WTC11 (cell line): ENCODE data around the gene NECTIN2. TPM values are rescaled to one million over a fixed set of nuclear protein-coding genes. Genes with fewer than 3 reads are reported as not detected.

ENCODE experiments used
- EMX1 ChIP-seq: fragments of 250-450 bp; sonication (Bioruptor Pico); IDR thresholded peaks from 2 replicates; pipeline ENCODE4 v1.8.0; 2021; ENCODE audit warnings: mild to moderate bottlenecking
- FOXP1 ChIP-seq: sonication (generic); formaldehyde crosslinking; IDR thresholded peaks from 2 replicates; pipeline ENCODE4 v1.8.0; 2022; ENCODE audit warnings: missing genetic modification reagents, mild to moderate bottlenecking, moderate library complexity, borderline replicate concordance
- GRHL2 ChIP-seq: fragments of 250-450 bp; sonication (Bioruptor Pico); IDR thresholded peaks from 2 replicates; pipeline ENCODE4 v1.8.0; 2022; ENCODE audit warnings: mild to moderate bottlenecking, moderate library complexity; ENCODE audit not compliant: insufficient replicate concordance, severe bottlenecking
- JUN ChIP-seq: sonication (generic); formaldehyde crosslinking; IDR thresholded peaks from 2 replicates; pipeline ENCODE4 v1.8.0; 2023; ENCODE audit warnings: mild to moderate bottlenecking, missing genetic modification reagents
- NFATC4 ChIP-seq: fragments of 250-450 bp; sonication (Bioruptor Pico); IDR thresholded peaks from 2 replicates; pipeline ENCODE4 v1.9.0; 2021; ENCODE audit warnings: mild to moderate bottlenecking
- NFE2L1 ChIP-seq: sonication (generic); formaldehyde crosslinking; IDR thresholded peaks from 2 replicates; pipeline ENCODE4 v1.8.1; 2023; ENCODE audit warnings: missing genetic modification reagents
- NR2C2 ChIP-seq: sonication (generic); formaldehyde crosslinking; IDR thresholded peaks from 2 replicates; pipeline ENCODE4 v1.8.0; 2022; ENCODE audit warnings: mild to moderate bottlenecking, missing genetic modification reagents
- NR3C1 ChIP-seq: sonication (generic); formaldehyde crosslinking; conservative IDR thresholded peaks from 2 replicates; pipeline ENCODE4 v1.8.1; 2023; ENCODE audit warnings: low read depth, mild to moderate bottlenecking, missing genetic modification reagents
- RELA ChIP-seq: sonication (generic); formaldehyde crosslinking; IDR thresholded peaks from 2 replicates; pipeline ENCODE4 v1.8.1; 2022; ENCODE audit warnings: missing genetic modification reagents, mild to moderate bottlenecking, borderline replicate concordance
- SP1 ChIP-seq: sonication (generic); formaldehyde crosslinking; conservative IDR thresholded peaks from 2 replicates; pipeline ENCODE4 v1.8.1; 2022; ENCODE audit warnings: missing genetic modification reagents
- TCF7 ChIP-seq: sonication (generic); formaldehyde crosslinking; IDR thresholded peaks from 2 replicates; pipeline ENCODE4 v1.8.0; 2022; ENCODE audit warnings: mild to moderate bottlenecking, low read depth, missing genetic modification reagents, moderate library complexity
- TEAD1 ChIP-seq: sonication (generic); formaldehyde crosslinking; IDR thresholded peaks from 2 replicates; pipeline ENCODE4 v1.8.0; 2022; ENCODE audit warnings: mild to moderate bottlenecking, missing genetic modification reagents
- total RNA-seq: library from RNA; stranded (reverse); gene quantifications from 3 replicates; pipeline ENCODE4 v1.2.3, GENCODE V29; 2021
- TF ChIP-seq, protein P1 (sequence below): sonication (generic); formaldehyde crosslinking; IDR thresholded peaks from 2 replicates; pipeline ENCODE4 v1.8.0; 2023; ENCODE audit warnings: mild to moderate bottlenecking, missing genetic modification reagents
- TF ChIP-seq, protein P2 (sequence below): sonication (generic); formaldehyde crosslinking; IDR thresholded peaks from 2 replicates; pipeline ENCODE4 v1.8.0; 2023; ENCODE audit warnings: missing genetic modification reagents, mild to moderate bottlenecking, borderline replicate concordance
- TF ChIP-seq, protein P3 (sequence below): fragments of 250-450 bp; sonication (Bioruptor Pico); IDR thresholded peaks from 2 replicates; pipeline ENCODE4 v1.8.0; 2021; ENCODE audit warnings: mild to moderate bottlenecking
- TF ChIP-seq, protein P4 (sequence below): sonication (generic); formaldehyde crosslinking; IDR thresholded peaks from 2 replicates; pipeline ENCODE4 v1.8.0; 2022; ENCODE audit warnings: mild to moderate bottlenecking, missing genetic modification reagents
- TF ChIP-seq, protein P5 (sequence below): sonication (generic); formaldehyde crosslinking; IDR thresholded peaks from 2 replicates; pipeline ENCODE4 v1.8.1; 2023; ENCODE audit warnings: mild to moderate bottlenecking, missing genetic modification reagents, borderline replicate concordance
- TF ChIP-seq, protein P6 (sequence below): sonication (generic); formaldehyde crosslinking; conservative IDR thresholded peaks from 2 replicates; pipeline ENCODE4 v1.8.1; 2022; ENCODE audit warnings: mild to moderate bottlenecking, missing genetic modification reagents
- TF ChIP-seq, protein P7 (sequence below): sonication (generic); formaldehyde crosslinking; IDR thresholded peaks from 2 replicates; pipeline ENCODE4 v1.8.1; 2023; ENCODE audit warnings: mild to moderate bottlenecking, missing genetic modification reagents
- TF ChIP-seq, protein P8 (sequence below): sonication (generic); formaldehyde crosslinking; IDR thresholded peaks from 2 replicates; pipeline ENCODE4 v1.8.1; 2022; ENCODE audit warnings: missing genetic modification reagents, borderline replicate concordance

The NECTIN2 gene
- total RNA-seq, 1 experiment from 2014 or later = 170 TPM

DNA sequence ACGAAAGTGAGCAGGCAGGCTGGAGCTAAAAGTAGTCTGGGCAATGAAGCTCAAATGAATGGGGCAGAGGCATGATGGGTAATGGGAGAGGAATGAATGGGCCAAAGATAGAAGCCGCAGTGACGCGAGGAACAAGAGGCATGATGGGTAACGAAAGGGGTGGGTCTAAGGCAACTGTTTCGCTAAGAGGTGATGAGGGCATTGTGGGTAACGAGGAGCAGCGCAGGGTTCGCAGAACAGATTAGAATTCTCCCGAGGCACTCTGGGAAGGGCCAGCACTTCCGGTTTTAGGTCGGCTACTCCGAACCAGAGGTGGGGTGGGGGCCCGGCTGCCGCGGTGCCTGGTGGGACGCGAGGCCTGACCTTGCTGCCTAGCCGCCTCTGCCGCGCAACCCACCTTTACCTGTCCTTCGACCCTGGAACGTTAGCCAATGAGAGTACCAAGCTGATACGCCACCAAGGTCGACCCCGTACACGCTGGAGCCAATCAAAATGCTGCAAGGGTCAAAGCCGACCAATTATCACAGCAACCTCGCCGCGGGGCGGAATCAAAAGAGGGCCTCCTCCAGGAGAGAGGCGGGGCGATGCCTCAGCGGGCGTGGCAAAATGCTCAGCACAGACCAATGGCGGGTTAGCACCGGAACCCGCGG is 44.4 kb downstream of the NECTIN2 start (continued):
- TF ChIP-seq TCF7 (no peak), NFATC4 (CRISPR knock-in tag) (no peak), EMX1 (peak; percentile 85), TEAD1 (CRISPR knock-in tag) (peak; percentile 36; the same call in 1 of the 2 replicates), NR2C2 (peak; percentile 70), JUN (CRISPR knock-in tag) (no peak), GRHL2 (CRISPR knock-in tag) (no peak), RELA (CRISPR knock-in tag) (no peak), NFE2L1 (CRISPR knock-in tag) (0 out of 2 replicates have a peak, but pooled peaks have one; percentile 7), NR3C1 (no peak), SP1 (CRISPR knock-in tag) (no peak; the same call in 1 of the 2 replicates), FOXP1 (no peak)
- TF ChIP-seq, protein P1, sequence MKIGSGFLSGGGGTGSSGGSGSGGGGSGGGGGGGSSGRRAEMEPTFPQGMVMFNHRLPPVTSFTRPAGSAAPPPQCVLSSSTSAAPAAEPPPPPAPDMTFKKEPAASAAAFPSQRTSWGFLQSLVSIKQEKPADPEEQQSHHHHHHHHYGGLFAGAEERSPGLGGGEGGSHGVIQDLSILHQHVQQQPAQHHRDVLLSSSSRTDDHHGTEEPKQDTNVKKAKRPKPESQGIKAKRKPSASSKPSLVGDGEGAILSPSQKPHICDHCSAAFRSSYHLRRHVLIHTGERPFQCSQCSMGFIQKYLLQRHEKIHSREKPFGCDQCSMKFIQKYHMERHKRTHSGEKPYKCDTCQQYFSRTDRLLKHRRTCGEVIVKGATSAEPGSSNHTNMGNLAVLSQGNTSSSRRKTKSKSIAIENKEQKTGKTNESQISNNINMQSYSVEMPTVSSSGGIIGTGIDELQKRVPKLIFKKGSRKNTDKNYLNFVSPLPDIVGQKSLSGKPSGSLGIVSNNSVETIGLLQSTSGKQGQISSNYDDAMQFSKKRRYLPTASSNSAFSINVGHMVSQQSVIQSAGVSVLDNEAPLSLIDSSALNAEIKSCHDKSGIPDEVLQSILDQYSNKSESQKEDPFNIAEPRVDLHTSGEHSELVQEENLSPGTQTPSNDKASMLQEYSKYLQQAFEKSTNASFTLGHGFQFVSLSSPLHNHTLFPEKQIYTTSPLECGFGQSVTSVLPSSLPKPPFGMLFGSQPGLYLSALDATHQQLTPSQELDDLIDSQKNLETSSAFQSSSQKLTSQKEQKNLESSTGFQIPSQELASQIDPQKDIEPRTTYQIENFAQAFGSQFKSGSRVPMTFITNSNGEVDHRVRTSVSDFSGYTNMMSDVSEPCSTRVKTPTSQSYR = no peak
- TF ChIP-seq, protein P2, sequence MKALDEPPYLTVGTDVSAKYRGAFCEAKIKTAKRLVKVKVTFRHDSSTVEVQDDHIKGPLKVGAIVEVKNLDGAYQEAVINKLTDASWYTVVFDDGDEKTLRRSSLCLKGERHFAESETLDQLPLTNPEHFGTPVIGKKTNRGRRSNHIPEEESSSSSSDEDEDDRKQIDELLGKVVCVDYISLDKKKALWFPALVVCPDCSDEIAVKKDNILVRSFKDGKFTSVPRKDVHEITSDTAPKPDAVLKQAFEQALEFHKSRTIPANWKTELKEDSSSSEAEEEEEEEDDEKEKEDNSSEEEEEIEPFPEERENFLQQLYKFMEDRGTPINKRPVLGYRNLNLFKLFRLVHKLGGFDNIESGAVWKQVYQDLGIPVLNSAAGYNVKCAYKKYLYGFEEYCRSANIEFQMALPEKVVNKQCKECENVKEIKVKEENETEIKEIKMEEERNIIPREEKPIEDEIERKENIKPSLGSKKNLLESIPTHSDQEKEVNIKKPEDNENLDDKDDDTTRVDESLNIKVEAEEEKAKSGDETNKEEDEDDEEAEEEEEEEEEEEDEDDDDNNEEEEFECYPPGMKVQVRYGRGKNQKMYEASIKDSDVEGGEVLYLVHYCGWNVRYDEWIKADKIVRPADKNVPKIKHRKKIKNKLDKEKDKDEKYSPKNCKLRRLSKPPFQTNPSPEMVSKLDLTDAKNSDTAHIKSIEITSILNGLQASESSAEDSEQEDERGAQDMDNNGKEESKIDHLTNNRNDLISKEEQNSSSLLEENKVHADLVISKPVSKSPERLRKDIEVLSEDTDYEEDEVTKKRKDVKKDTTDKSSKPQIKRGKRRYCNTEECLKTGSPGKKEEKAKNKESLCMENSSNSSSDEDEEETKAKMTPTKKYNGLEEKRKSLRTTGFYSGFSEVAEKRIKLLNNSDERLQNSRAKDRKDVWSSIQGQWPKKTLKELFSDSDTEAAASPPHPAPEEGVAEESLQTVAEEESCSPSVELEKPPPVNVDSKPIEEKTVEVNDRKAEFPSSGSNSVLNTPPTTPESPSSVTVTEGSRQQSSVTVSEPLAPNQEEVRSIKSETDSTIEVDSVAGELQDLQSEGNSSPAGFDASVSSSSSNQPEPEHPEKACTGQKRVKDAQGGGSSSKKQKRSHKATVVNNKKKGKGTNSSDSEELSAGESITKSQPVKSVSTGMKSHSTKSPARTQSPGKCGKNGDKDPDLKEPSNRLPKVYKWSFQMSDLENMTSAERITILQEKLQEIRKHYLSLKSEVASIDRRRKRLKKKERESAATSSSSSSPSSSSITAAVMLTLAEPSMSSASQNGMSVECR (CRISPR knock-in tag) = no peak; the same call in 1 of the 2 replicates
- TF ChIP-seq, protein P3, sequence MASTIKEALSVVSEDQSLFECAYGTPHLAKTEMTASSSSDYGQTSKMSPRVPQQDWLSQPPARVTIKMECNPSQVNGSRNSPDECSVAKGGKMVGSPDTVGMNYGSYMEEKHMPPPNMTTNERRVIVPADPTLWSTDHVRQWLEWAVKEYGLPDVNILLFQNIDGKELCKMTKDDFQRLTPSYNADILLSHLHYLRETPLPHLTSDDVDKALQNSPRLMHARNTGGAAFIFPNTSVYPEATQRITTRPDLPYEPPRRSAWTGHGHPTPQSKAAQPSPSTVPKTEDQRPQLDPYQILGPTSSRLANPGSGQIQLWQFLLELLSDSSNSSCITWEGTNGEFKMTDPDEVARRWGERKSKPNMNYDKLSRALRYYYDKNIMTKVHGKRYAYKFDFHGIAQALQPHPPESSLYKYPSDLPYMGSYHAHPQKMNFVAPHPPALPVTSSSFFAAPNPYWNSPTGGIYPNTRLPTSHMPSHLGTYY (CRISPR knock-in tag) = peak; percentile 13; the same call in 1 of the 2 replicates
- TF ChIP-seq, protein P4, sequence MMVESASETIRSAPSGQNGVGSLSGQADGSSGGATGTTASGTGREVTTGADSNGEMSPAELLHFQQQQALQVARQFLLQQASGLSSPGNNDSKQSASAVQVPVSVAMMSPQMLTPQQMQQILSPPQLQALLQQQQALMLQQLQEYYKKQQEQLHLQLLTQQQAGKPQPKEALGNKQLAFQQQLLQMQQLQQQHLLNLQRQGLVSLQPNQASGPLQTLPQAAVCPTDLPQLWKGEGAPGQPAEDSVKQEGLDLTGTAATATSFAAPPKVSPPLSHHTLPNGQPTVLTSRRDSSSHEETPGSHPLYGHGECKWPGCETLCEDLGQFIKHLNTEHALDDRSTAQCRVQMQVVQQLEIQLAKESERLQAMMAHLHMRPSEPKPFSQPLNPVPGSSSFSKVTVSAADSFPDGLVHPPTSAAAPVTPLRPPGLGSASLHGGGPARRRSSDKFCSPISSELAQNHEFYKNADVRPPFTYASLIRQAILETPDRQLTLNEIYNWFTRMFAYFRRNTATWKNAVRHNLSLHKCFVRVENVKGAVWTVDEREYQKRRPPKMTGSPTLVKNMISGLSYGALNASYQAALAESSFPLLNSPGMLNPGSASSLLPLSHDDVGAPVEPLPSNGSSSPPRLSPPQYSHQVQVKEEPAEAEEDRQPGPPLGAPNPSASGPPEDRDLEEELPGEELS (CRISPR knock-in tag) = no peak
- TF ChIP-seq, protein P5, sequence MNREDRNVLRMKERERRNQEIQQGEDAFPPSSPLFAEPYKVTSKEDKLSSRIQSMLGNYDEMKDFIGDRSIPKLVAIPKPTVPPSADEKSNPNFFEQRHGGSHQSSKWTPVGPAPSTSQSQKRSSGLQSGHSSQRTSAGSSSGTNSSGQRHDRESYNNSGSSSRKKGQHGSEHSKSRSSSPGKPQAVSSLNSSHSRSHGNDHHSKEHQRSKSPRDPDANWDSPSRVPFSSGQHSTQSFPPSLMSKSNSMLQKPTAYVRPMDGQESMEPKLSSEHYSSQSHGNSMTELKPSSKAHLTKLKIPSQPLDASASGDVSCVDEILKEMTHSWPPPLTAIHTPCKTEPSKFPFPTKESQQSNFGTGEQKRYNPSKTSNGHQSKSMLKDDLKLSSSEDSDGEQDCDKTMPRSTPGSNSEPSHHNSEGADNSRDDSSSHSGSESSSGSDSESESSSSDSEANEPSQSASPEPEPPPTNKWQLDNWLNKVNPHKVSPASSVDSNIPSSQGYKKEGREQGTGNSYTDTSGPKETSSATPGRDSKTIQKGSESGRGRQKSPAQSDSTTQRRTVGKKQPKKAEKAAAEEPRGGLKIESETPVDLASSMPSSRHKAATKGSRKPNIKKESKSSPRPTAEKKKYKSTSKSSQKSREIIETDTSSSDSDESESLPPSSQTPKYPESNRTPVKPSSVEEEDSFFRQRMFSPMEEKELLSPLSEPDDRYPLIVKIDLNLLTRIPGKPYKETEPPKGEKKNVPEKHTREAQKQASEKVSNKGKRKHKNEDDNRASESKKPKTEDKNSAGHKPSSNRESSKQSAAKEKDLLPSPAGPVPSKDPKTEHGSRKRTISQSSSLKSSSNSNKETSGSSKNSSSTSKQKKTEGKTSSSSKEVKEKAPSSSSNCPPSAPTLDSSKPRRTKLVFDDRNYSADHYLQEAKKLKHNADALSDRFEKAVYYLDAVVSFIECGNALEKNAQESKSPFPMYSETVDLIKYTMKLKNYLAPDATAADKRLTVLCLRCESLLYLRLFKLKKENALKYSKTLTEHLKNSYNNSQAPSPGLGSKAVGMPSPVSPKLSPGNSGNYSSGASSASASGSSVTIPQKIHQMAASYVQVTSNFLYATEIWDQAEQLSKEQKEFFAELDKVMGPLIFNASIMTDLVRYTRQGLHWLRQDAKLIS (CRISPR knock-in tag) = no peak
- TF ChIP-seq, protein P6, sequence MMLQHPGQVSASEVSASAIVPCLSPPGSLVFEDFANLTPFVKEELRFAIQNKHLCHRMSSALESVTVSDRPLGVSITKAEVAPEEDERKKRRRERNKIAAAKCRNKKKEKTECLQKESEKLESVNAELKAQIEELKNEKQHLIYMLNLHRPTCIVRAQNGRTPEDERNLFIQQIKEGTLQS (CRISPR knock-in tag) = no peak
- TF ChIP-seq, protein P7, sequence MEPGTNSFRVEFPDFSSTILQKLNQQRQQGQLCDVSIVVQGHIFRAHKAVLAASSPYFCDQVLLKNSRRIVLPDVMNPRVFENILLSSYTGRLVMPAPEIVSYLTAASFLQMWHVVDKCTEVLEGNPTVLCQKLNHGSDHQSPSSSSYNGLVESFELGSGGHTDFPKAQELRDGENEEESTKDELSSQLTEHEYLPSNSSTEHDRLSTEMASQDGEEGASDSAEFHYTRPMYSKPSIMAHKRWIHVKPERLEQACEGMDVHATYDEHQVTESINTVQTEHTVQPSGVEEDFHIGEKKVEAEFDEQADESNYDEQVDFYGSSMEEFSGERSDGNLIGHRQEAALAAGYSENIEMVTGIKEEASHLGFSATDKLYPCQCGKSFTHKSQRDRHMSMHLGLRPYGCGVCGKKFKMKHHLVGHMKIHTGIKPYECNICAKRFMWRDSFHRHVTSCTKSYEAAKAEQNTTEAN = no peak
- TF ChIP-seq, protein P8, sequence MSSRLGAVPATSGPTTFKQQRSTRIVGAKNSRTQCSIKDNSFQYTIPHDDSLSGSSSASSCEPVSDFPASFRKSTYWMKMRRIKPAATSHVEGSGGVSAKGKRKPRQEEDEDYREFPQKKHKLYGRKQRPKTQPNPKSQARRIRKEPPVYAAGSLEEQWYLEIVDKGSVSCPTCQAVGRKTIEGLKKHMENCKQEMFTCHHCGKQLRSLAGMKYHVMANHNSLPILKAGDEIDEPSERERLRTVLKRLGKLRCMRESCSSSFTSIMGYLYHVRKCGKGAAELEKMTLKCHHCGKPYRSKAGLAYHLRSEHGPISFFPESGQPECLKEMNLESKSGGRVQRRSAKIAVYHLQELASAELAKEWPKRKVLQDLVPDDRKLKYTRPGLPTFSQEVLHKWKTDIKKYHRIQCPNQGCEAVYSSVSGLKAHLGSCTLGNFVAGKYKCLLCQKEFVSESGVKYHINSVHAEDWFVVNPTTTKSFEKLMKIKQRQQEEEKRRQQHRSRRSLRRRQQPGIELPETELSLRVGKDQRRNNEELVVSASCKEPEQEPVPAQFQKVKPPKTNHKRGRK (CRISPR knock-in tag) = no peak
